WTC11 (cell line): ENCODE results near the gene CPA4. TPM values are rescaled to one million over a fixed set of nuclear protein-coding genes. Genes with fewer than 3 reads are reported as not detected.

Experiments
- ATAC-seq: fragments of 200-7000 bp; cut with Tn5 transposase; 2 replicates; pipeline ENCODE4 v1.10.0; 2021; ENCODE audit warnings: mild to moderate bottlenecking, moderate library complexity
- CTCF ChIA-PET: fragments of 300-600 bp; sonication (Branson Sonifier 250); formaldehyde crosslinking; loops from one replicate; lab custom pipeline; 2021; ENCODE audit warnings: antibody characterized with exemption; lab: Charles Lee
- POLR2A ChIA-PET: fragments of 350-600 bp; sonication (Branson Sonifier 250); formaldehyde crosslinking; loops from one replicate; lab custom pipeline; 2021; ENCODE audit warnings: antibody characterized with exemption; lab: Charles Lee
- DNase-seq: peaks from one replicate; pipeline ENCODE4 v3.0.0; 2021; ENCODE audit warnings: low spot score
- H3K27ac Mint-ChIP-seq: 2 replicates; pipeline ENCODE4 v1.8.0; 2021; ENCODE audit warnings: mixed read lengths
- H3K27me3 Mint-ChIP-seq: 2 replicates; pipeline ENCODE4 v1.8.0; 2021; ENCODE audit warnings: low read depth, mild to moderate bottlenecking, moderate library complexity, mixed read lengths
- H3K36me3 Mint-ChIP-seq: 2 replicates; pipeline ENCODE4 v1.8.0; 2021; ENCODE audit warnings: mixed read lengths
- H3K4me1 Mint-ChIP-seq: 2 replicates; pipeline ENCODE4 v1.8.0; 2022; ENCODE audit warnings: mixed read lengths
- H3K4me3 Mint-ChIP-seq: 2 replicates; pipeline ENCODE4 v1.8.0; 2021; ENCODE audit warnings: mild to moderate bottlenecking, moderate library complexity, mixed read lengths
- H3K9me3 Mint-ChIP-seq: 2 replicates; pipeline ENCODE4 v1.8.0; 2021; ENCODE audit warnings: mixed read lengths
- CREB1 ChIP-seq: sonication (generic); formaldehyde crosslinking; IDR thresholded peaks from 2 replicates; pipeline ENCODE4 v1.8.0; 2023; ENCODE audit warnings: mild to moderate bottlenecking, missing genetic modification reagents
- CREM ChIP-seq: sonication (generic); formaldehyde crosslinking; IDR thresholded peaks from 2 replicates; pipeline ENCODE4 v1.8.1; 2022; ENCODE audit warnings: mild to moderate bottlenecking, missing genetic modification reagents, moderate library complexity
- ELF4 ChIP-seq: sonication (generic); formaldehyde crosslinking; IDR thresholded peaks from 2 replicates; pipeline ENCODE4 v1.8.1; 2022; ENCODE audit warnings: low read depth, mild to moderate bottlenecking, moderate library complexity, missing genetic modification reagents
- EMX1 ChIP-seq: fragments of 250-450 bp; sonication (Bioruptor Pico); IDR thresholded peaks from 2 replicates; pipeline ENCODE4 v1.8.0; 2021; ENCODE audit warnings: mild to moderate bottlenecking
- FOXK1 ChIP-seq: sonication (generic); formaldehyde crosslinking; IDR thresholded peaks from 2 replicates; pipeline ENCODE4 v1.8.0; 2022; ENCODE audit warnings: mild to moderate bottlenecking, moderate library complexity, missing genetic modification reagents
- FOXP1 ChIP-seq: sonication (generic); formaldehyde crosslinking; IDR thresholded peaks from 2 replicates; pipeline ENCODE4 v1.8.0; 2022; ENCODE audit warnings: missing genetic modification reagents, mild to moderate bottlenecking, moderate library complexity, borderline replicate concordance
- HMGA2 ChIP-seq: fragments of 250-450 bp; sonication (Bioruptor Pico); IDR thresholded peaks from 2 replicates; pipeline ENCODE4 v1.4.0; 2021; ENCODE audit warnings: mild to moderate bottlenecking, moderate library complexity
- IRF2 ChIP-seq: sonication (generic); formaldehyde crosslinking; IDR thresholded peaks from 2 replicates; pipeline ENCODE4 v1.8.0; 2022; ENCODE audit warnings: low read depth, missing genetic modification reagents, borderline replicate concordance
- MXD4 ChIP-seq: fragments of 250-450 bp; sonication (Bioruptor Pico); IDR thresholded peaks from 2 replicates; pipeline ENCODE4 v1.8.0; 2021; ENCODE audit warnings: mild to moderate bottlenecking, moderate library complexity, borderline replicate concordance
- NFATC4 ChIP-seq: fragments of 250-450 bp; sonication (Bioruptor Pico); IDR thresholded peaks from 2 replicates; pipeline ENCODE4 v1.9.0; 2021; ENCODE audit warnings: mild to moderate bottlenecking
- NFYB ChIP-seq: sonication (generic); formaldehyde crosslinking; conservative IDR thresholded peaks from 2 replicates; pipeline ENCODE4 v1.8.0; 2022; ENCODE audit warnings: low read depth, missing genetic modification reagents
- NR1H2 ChIP-seq: sonication (generic); formaldehyde crosslinking; IDR thresholded peaks from 2 replicates; pipeline ENCODE4 v1.9.0; 2021; ENCODE audit warnings: mild to moderate bottlenecking, moderate library complexity, missing genetic modification reagents
- RORB ChIP-seq: fragments of 250-450 bp; sonication (Bioruptor Pico); IDR thresholded peaks from 2 replicates; pipeline ENCODE4 v1.9.0; 2021; ENCODE audit warnings: mild to moderate bottlenecking
- TCF7 ChIP-seq: sonication (generic); formaldehyde crosslinking; IDR thresholded peaks from 2 replicates; pipeline ENCODE4 v1.8.0; 2022; ENCODE audit warnings: mild to moderate bottlenecking, low read depth, missing genetic modification reagents, moderate library complexity
- TEAD1 ChIP-seq: sonication (generic); formaldehyde crosslinking; IDR thresholded peaks from 2 replicates; pipeline ENCODE4 v1.8.0; 2022; ENCODE audit warnings: mild to moderate bottlenecking, missing genetic modification reagents
- ZNF138 ChIP-seq: sonication (generic); formaldehyde crosslinking; conservative IDR thresholded peaks from 2 replicates; pipeline ENCODE4 v1.8.1; 2022; ENCODE audit warnings: mild to moderate bottlenecking, moderate library complexity, missing genetic modification reagents
- ZNF263 ChIP-seq: sonication (generic); formaldehyde crosslinking; IDR thresholded peaks from 2 replicates; pipeline ENCODE4 v1.8.1; 2022; ENCODE audit warnings: low read depth, mild to moderate bottlenecking, moderate library complexity, missing genetic modification reagents
- ZNF416 ChIP-seq: fragments of 250-450 bp; sonication (Bioruptor Pico); IDR thresholded peaks from 2 replicates; pipeline ENCODE4 v1.9.0; 2021; ENCODE audit warnings: mild to moderate bottlenecking, inconsistent platforms
- total RNA-seq: library from RNA; stranded (reverse); gene quantifications from 3 replicates; pipeline ENCODE4 v1.2.3, GENCODE V29; 2021
- TF ChIP-seq, protein P1 (sequence below): fragments of 250-450 bp; sonication (Bioruptor Pico); IDR thresholded peaks from 2 replicates; pipeline ENCODE4 v2.1.2; 2022; ENCODE audit warnings: mild to moderate bottlenecking, moderate library complexity
- TF ChIP-seq, protein P2 (sequence below): fragments of 250-450 bp; sonication (Bioruptor Pico); IDR thresholded peaks from 2 replicates; pipeline ENCODE4 v1.9.0; 2021; ENCODE audit warnings: mild to moderate bottlenecking, borderline replicate concordance
- TF ChIP-seq, protein P3 (sequence below): sonication (generic); formaldehyde crosslinking; conservative IDR thresholded peaks from 2 replicates; pipeline ENCODE4 v1.8.1; 2022; ENCODE audit warnings: mild to moderate bottlenecking, missing genetic modification reagents
- TF ChIP-seq, protein P4 (sequence below): fragments of 250-450 bp; sonication (Bioruptor Pico); IDR thresholded peaks from 2 replicates; pipeline ENCODE4 v1.9.0; 2021; ENCODE audit warnings: moderate library complexity, mild to moderate bottlenecking, inconsistent platforms, borderline replicate concordance

CPA4 gene
- total RNA-seq, 1 experiment from 2014 or later: not detected

DNA sequence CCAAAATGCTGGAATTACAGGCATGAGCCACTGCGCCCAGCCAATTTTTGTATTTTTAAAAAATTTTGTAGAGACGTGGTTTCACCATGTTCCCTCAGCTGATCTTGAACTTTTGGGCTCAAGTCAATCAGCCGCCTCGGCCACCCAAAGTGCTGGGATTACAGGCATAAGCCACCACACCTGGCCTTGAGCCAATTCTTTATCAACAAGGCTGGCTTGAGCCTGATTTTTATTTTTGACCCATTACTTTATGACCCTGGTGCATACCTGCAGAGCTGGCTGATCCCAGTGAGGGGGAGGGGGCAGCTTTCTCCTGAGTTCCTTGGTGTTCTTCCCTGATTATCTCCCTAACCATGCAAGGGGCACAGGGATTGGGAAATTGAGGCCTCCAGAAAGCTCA lies 71.5 kb downstream of the CPA4 start:
- DNase-seq (no peak), ATAC-seq (no peak)
- Mint-ChIP-seq H3K36me3 (peaks cover 10% of the 10 kb centered on the region), H3K4me1 (peaks cover 20% of the 10 kb centered on the region), H3K27ac (no peak overlapping the region), H3K4me3 (no peak overlapping the region), H3K27me3 (no peaks in the 10 kb centered on the region; the same call in none of the 2 replicates), H3K9me3 (peaks cover 19% of the 10 kb centered on the region)
- TF ChIP-seq RORB (no peak), NR1H2 (CRISPR knock-in tag) (no peak), FOXP1 (CRISPR knock-in tag) (no peak), ZNF138 (CRISPR knock-in tag) (no peak), NFATC4 (no peak), CREB1 (no peak), ZNF416 (no peak)
- TF ChIP-seq, protein P1, sequence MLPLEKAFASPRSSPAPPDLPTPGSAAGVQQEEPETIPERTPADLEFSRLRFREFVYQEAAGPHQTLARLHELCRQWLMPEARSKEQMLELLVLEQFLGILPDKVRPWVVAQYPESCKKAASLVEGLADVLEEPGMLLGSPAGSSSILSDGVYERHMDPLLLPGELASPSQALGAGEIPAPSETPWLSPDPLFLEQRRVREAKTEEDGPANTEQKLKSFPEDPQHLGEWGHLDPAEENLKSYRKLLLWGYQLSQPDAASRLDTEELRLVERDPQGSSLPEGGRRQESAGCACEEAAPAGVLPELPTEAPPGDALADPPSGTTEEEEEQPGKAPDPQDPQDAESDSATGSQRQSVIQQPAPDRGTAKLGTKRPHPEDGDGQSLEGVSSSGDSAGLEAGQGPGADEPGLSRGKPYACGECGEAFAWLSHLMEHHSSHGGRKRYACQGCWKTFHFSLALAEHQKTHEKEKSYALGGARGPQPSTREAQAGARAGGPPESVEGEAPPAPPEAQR (CRISPR knock-in tag): no peak
- TF ChIP-seq, protein P2, sequence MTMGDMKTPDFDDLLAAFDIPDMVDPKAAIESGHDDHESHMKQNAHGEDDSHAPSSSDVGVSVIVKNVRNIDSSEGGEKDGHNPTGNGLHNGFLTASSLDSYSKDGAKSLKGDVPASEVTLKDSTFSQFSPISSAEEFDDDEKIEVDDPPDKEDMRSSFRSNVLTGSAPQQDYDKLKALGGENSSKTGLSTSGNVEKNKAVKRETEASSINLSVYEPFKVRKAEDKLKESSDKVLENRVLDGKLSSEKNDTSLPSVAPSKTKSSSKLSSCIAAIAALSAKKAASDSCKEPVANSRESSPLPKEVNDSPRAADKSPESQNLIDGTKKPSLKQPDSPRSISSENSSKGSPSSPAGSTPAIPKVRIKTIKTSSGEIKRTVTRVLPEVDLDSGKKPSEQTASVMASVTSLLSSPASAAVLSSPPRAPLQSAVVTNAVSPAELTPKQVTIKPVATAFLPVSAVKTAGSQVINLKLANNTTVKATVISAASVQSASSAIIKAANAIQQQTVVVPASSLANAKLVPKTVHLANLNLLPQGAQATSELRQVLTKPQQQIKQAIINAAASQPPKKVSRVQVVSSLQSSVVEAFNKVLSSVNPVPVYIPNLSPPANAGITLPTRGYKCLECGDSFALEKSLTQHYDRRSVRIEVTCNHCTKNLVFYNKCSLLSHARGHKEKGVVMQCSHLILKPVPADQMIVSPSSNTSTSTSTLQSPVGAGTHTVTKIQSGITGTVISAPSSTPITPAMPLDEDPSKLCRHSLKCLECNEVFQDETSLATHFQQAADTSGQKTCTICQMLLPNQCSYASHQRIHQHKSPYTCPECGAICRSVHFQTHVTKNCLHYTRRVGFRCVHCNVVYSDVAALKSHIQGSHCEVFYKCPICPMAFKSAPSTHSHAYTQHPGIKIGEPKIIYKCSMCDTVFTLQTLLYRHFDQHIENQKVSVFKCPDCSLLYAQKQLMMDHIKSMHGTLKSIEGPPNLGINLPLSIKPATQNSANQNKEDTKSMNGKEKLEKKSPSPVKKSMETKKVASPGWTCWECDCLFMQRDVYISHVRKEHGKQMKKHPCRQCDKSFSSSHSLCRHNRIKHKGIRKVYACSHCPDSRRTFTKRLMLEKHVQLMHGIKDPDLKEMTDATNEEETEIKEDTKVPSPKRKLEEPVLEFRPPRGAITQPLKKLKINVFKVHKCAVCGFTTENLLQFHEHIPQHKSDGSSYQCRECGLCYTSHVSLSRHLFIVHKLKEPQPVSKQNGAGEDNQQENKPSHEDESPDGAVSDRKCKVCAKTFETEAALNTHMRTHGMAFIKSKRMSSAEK (CRISPR knock-in tag): no peak
- TF ChIP-seq, protein P3, sequence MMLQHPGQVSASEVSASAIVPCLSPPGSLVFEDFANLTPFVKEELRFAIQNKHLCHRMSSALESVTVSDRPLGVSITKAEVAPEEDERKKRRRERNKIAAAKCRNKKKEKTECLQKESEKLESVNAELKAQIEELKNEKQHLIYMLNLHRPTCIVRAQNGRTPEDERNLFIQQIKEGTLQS (CRISPR knock-in tag): no peak
- TF ChIP-seq, protein P4, sequence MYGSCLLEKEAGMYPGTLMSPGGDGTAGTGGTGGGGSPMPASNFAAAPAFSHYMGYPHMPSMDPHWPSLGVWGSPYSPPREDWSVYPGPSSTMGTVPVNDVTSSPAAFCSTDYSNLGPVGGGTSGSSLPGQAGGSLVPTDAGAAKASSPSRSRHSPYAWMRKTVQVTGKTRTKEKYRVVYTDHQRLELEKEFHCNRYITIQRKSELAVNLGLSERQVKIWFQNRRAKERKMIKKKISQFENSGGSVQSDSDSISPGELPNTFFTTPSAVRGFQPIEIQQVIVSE (CRISPR knock-in tag): no peak
- POLR2A ChIA-PET: no interaction called here
- CTCF ChIA-PET: no interaction called here

DNA sequence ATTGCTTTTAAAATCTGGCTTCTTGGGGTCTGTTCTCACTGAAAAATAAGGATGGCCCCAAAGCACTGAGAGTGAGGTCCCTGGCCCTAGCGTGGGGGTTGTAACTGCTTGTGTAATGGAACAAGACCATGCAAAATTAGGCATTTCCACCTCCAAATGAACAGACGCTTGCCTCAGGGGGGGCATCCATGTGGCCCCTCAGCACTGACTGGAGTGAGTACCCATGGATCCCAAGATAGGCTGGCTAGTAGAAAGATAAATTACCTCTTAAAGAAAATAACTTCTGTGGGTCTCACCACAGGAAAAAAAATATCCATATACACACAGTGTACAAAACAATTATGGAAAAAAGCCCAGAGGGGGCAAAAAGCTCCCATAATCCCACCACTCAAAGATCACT lies 72.1 kb downstream of the CPA4 start:
- POLR2A ChIA-PET: no interaction called here
- ATAC-seq: no peak
- no peak overlapping the region for H3K27ac Mint-ChIP-seq
- H3K27me3 Mint-ChIP-seq: no peaks in the 10 kb centered on the region; the same call in 1 of the 2 replicates
- TF ChIP-seq EMX1 (CRISPR knock-in tag) (no peak), CREM (no peak), ELF4 (CRISPR knock-in tag) (no peak), IRF2 (no peak), FOXK1 (CRISPR knock-in tag) (no peak), ZNF263 (CRISPR knock-in tag) (no peak), CREB1 (no peak), TCF7 (CRISPR knock-in tag) (no peak), TEAD1 (no peak), NFYB (CRISPR knock-in tag) (no peak), MXD4 (no peak), ZNF138 (CRISPR knock-in tag) (no peak), ZNF416 (no peak), HMGA2 (no peak)
- TF ChIP-seq, all 79 proteins: peak for 0
- Mint-ChIP-seq H3K36me3 (peaks cover 6% of the 10 kb centered on the region; the same call in 1 of the 2 replicates), H3K4me3 (no peak overlapping the region), H3K9me3 (peaks cover 13% of the 10 kb centered on the region), H3K4me1 (peaks cover 21% of the 10 kb centered on the region)
- CTCF ChIA-PET: no interaction called here
- no peak for DNase-seq
